DMS114 treated with DMSO at 0.1 percent for 48 hours (cell line): ENCODE results near the gene EDRF1.

Source experiments
- DNase-seq: peaks from one replicate; lab custom pipeline; 2025; ENCODE audit not compliant: unreplicated experiment; lab: John Stamatoyannopoulos, UW

EDRF1 gene

DNA sequence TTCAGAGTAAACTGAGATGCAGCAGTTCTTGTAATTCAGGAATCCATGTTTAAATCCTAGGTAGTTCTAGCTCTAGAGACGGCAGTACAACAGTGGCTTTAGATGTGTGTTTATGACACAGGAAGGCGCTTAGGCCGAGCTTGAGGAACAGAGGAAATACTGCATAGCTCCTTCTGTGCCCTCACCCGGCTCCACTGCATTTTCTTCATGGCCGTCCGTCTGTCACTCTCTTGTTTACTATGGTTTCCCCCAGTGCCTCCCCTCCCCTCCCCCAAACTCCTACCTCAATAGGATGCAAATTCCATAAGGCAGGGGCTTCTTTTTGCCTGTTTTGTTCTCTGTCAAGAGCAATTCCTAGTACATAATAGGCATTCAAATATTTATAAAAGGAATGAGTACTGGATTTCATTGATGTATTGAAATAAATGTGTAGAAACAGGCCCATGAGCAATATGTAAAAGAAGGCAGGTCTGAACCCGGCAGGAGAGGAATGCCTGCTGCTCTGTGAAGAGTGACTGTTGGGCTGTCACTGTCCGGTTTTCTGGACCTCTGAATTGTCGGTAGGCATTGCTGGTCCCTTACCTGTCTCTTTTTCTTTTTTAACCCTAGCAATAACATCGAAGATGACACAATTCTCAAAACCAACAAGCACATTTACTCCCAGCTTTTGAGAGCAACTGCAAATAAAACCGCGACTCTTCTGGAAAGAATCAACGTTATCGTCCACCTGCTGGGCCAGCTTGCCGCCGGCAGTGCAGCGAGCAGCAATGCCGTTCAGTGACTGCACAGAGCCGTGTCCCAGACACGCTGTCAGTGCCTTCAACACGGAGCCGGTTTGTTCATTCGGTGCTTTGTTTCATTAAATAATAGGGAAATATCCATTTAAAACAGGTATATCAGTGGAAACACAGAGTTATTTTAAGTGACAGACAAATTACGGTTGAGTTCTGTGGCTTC is 43.5 kb downstream of the EDRF1 start:
- no peak for DNase-seq

DNA sequence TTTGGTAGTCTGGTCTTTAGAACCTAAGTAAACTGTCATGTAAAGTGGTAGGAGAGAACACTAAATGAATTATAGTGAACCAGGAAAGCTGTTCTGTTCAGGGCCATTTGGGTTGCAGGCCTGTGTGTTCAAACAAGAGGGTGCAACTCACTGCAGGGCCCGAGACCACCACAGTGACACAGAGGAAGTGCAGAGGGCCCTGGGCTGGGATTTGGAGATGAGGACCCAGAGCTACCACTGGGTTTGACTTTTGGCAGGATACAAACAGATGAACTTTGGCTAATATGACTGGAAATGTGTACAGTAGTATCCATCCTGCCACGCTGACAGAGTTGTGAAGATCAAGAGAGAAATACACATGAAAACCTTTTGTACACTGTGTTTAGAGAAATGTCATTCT is 46.3 kb downstream of the EDRF1 start:
- DNase-seq, result no peak

DNA sequence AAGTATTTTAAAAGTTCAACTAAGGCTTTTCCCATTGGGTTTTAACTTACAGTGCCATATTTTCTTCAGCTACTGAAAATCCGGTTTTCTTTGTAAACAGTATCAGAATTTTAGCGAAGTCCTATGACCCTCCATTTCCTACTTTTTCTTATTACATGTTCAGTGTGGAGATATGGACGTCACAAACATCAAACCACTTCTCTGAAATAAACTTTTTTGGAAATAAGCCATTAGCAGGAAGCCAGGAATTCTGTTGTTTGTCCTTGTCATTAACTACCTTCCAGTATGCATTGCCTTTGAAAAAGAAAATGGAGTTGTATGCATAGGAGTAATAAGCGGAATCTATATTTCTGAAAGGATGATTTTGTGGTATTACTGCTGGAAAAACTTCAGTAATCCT is 47.0 kb downstream of the EDRF1 start:
- DNase-seq, result no peak

DNA sequence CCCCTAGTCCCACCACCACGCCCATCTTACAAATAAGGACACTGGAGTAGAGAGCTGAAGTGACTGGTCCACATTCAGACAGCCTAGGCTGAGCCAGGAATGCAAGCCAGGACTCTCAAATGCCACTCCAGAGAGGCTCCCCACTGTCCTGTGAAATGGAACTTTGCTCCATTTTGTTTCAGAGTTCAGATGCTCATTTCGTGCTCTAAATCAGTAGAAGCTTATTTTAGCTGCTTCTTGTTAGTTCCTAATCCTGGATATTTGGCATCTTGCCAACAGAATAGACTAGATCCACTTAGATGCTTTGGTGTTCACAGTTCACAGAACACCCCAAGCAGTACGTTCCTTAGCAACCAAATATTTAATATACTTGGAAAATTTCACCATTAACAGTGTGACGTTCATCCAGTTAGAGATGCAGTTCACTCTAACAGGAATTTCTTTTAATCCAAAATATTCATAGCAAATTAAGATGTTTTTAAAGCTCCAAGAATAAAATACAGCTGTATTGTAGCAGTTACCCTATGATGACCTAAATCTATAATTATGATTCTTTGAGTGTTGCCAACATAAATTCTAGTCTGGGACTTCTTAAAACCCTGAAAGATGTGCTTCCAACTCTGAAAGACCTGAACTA is 48.8 kb downstream of the EDRF1 start:
- no peak for DNase-seq

DNA sequence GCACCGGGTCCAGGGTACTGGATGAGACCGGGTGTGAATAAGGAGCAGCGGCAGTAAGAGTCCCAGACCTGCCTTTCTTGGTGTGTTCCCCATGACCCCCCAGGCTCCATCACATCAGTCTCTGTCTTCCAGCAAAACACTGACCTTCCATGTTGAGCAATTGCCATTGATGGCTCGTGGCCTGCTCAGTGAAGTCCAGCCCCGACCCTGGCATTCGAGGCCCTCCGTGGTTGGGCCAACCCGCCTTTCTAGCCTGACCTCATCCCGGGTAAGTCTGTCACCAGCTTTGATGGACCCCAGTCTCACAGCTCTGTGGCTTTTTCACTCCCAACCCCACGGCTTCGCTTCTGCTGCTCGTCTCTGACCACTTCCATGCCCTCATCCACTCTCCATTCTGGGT is 49.7 kb downstream of the EDRF1 start:
- no peak for DNase-seq

DNA sequence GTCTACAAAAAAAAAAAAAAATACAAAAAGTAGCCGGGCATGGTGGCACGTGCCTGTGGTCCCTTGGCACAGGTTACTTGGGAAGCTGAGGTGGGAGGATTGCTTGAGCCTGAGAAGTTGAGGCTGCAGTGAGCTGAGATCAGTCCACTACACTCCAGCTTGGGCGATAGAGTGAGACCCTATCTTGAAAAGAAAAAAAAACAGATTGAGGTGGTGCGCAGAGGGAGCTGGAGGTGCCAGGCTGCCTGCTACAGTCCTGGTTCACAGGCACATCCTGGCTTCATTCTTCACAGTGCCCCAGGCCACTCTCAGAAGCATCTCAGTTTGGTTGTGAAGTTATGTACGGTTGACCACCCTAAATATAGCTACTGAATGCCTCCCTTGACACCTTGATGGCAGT is 51.3 kb downstream of the EDRF1 start:
- DNase-seq, result no peak

DNA sequence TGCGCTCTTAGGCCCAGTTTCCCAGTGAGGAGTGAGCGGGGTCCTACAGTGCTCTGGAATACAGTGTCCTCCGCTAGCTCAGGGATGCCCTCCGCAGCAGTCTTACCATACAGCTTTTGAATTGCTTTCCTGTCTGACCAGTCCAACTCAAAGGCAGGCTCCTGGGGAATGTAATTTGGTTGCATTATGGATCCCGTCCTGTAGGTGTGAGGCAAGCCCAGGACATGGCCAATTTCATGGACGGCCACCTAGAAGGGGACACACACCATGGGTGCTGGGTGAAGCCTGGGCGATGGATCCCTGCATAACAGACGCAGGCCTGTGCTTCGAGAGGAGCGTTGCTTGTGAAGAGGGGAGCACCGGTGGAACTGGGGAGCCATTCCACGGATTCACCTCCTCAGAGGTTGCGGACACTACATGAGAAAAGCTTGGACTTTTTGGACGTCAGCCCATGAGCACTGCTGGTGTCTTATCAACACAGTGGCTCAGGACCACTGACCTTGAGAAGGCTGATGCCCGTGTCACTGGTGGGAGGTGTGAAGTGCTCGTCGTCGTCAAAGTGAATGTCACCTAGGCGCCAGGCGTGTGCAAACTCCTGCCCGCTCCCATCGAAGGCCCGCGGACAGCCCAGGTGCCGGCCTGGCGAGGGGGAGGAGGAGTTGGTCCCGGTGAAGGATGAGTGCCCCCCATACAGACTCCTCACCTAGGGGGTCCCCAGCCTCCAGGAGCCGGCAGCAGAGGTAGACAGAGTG is 52.8 kb downstream of the EDRF1 start:
- DNase-seq, result no peak

DNA sequence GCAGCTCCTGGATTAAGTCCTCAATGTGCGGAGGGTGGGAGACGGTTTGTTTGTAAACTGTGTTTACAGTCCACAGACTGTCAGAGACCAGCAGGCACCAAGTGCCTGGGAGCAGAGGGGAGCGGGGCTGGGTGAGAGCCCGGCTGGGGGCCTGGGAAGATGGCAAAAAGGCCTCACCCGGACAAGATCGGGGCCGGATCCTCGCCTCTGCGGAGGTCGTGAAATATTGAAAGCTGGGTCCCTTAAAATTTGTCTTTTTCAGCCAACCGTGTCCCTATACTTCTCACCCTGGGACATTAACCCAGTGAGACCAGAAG is 53.3 kb downstream of the EDRF1 start:
- DNase-seq, result no peak

DNA sequence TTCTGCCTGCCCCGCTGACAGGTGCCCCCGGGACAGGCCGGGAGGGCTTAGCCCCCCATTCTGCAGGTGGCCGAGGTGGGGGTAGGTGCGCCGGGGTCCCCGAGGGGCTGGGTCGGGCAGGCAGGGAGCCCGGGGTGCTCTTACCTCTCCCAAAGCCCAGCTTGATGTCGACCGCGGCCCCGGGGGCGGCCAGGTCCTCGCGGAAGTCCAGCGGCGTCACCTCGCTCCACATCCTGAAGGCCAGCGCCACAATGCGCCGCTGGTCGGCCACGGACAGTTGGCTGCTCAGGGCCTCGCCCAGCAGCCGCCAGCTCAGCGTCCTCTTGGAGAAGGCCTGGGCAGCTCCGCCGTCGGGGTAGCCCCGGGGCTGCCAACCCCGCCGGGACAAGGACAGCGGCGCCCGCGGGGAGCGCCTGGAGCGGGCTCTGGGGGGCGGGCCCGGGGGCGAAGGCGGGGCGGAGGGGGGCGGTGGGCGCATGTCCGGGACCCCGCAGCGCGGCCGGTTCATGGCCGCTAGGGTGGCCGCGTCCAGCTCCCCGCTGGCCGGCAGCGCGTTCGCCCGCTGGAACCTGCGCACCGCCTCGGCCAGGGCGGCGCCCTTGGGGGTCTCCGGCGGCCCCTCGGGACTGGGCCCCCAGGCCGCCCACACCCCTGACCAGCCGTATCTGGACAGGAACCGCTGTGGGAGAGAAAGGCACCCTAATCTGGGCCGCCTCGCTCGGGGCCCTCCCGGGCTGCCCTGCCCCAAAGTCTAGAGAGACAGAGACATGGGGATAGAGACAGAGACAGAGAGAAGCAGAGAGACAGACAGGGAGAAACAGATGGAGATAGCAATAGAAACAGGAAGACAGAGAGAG is 54.4 kb downstream of the EDRF1 start:
- no peak for DNase-seq

DNA sequence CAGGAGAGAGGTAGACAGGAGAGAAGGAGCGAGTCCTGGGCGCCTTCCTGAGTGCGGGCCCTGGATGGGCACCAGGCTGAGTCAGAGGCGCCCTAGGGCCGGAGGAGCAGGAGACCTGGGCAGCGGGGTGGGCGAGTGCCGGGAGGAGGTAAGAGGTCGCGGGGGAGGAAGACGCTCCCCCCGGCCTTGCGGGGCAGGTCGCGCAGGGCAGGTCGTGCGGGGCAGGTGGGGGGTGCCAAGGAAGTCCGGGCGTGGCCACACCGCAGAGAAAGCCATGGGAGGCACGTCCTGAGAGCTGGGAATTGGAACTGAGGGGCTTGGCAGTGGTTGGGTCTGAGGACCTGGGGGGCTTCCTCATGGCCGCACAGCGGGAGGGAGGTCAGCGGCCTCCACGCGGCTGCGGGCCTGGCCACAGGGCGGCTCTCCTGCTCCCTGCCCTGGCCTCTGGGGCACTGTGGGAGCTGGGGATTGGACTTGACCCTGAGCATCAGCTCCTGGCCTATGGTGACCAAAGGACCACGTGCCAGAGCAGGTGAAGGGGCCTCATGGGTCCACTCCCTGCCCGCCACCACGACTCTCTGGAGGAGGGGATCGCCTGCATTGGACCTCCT is 55.2 kb downstream of the EDRF1 start:
- DNase-seq, result no peak

DNA sequence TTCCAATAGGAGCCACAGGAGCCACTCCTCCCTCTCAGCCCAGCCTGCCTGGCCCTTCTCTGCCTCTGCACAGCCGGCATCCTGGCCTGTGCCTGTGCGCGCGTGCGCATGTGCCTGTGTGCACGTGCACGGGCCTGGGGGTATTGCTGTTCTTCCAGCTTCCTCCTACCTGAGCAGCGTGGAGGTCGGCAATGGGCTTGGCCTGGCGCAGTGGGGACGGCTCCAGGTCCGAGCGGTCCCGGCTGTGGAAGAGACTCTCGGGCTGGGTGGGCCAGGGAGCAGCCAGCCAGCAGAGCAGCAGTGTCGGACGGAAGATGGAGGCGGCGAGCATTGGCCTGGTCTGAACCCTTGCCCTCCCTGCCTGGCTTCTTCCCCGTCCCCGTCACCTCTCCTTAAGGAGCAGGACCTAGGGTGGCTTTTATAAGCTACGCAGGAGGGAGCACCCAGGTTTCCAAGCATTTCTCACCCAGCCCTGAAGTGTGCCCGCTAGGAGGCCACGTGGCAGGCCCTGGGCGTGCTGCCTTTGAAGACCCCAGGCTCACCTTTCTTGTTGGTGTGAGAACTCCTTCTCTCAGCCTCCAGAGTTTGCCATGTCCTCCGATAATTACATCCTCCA is 56.1 kb downstream of the EDRF1 start, which contains the start of gene MMP21:
MMP21 (minus strand) TSS at position 331 of the 616 bp plus-strand sequence; CDS start at position 331, 0 bp downstream.
- no peak for DNase-seq

DNA sequence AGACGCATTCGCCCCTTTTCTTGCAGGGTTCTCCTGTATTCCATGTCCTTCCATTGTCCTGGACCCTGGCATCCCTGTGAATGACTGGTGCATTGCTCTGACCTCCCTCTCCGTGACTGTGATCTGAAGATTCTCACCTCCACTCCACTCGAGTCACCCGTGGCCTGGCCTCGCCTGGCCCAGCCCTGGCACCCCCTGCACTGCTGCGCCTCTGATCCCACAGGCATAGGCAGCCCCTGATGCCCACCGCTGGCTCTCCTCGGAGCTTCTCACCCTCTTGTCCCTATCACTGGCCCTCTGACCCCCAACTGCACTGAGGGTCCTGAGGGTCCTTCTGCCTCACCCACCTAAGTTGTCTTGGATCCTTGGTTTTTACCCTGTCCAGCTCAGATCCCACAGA is 58.3 kb downstream of the EDRF1 start:
- no peak for DNase-seq

DNA sequence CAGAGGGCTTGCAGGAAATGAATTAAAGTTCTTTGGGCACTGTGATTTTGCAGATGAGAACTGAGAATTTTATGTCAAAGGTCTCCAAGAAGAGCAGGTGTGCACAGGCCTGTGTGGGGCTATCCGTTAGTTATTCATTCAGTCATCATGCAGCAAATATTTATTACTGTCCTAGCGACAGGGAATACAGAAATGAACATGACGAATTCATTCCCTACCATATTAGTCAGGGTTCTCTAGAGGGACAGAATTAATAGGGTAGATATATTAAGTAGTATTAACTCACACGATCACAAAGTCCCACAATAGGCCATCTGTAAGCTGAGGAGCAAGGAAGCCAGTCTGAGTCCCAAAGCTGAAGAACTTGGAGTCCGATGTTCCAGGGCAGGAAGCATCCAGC is 59.0 kb downstream of the EDRF1 start:
- DNase-seq, result no peak

DNA sequence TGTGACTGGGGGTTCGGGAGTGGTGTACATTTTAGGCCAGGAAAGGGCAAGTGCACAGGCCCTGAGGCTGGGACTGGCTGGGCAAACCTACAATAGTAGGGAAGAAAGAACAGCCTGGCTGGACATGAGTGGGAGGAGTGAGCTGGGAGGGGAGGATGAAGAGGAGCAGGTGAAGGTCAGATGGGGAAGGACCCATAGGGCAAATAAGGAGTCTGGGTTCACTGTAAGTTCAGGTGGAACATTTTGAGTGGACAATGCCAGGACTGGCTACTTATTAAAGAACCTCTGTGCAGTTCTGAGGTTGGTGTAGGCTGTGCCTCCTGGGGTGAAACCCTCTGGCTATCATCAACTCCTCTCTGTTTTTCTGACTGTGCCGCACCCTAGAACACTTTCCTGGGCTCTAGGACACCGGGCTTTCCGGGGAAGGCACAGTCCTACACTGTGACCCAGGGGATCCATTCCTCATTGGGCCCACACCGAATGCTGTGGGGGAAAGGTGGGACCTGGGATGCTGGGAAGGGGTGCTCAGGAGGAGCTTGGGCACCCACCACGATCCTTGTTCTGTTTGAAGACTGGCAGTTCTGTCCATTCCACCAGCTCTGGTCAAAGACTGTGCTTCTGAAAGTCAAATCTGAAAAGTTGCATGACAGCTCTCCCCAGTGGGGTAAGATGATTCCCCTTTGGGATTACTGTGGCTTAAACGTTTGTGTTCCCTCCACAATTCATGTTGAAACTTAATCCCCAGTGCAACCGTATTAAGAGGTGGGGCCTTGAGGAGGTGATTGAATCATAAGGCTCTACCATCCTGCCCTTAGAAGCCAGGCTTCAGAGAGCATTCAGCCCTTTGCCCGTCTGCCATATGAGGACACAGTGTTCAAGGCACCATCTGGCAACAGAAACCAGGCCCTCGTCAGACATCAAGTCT is 60.2 kb downstream of the EDRF1 start:
- no peak for DNase-seq

DNA sequence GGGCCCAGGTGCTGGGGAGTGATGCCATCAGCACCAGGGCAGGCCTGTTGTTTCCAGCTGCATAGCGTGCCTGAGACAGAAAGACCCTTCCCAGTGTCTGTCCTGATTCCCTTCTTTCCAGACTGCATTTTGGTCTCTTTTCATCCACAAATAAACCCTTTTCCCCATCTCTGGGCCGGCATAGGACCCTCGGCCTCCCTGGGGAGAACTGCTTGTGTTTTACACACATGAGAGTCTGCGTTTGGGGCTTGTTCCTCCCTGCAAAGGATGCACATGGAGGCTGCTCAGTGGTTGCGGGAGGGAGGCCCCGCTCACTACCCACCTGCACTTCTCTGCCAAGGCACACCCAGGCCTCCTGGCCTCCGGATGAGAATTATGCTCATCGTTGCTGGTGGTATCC is 61.9 kb downstream of the EDRF1 start:
- DNase-seq, result no peak

DNA sequence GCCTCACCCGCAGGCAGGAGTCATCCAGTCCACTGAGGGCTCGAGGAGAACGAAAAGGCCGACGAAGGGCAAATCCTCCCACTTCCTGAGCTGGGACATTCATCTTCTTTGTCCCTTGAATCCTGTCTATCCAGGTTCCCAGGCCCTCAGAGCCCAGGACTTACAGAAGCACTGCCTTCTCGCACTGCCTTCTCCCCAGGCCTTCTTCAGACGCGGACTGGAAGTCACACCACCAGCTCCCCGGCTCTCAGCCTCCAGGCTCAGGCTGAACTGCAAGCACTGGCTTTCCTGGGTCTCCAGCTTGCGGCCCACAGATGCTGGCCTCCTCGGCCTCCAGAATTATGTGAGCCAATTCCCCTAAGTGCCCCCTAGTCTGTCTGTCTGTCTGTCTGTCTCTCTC is 62.5 kb downstream of the EDRF1 start:
- DNase-seq, result no peak

DNA sequence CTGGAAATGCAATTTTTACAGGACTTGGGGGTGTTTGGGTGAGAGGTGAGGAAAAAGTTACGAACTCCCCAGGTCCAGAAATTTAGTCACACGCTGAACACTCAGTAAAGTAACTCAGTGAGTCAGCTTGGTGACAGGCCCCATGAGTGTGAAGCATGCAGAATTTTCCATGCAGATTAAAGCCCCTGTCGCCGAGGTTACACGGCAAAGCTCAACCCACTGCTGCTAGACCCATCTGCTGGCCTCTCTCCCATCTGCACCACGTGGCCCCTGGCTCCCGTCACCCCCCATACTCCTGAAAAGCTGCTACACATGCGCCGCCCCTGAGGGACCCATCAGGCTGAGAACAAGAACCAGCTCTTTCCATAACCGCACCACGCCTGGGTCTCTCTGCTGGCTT is 63.1 kb downstream of the EDRF1 start:
- no peak for DNase-seq

DNA sequence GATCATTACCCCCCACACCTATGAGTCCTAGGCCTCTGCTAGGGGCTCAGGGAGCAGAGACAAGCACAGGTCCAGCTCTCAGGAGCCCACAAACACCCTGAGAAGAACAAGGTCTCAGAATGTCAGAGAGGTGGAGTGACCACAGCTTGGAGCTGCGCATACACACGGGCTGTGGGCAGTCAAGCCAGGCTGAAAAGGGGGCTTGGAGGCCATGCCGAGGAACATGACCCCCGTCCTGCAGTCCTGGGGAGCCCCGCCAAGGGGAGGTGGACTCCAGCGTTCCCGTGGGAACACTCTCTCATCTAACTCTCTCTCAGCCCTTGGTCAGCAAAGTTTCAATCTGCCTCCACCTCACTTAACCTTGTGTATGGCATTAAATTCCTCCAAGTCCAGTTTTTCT is 63.9 kb downstream of the EDRF1 start:
- no peak for DNase-seq

DNA sequence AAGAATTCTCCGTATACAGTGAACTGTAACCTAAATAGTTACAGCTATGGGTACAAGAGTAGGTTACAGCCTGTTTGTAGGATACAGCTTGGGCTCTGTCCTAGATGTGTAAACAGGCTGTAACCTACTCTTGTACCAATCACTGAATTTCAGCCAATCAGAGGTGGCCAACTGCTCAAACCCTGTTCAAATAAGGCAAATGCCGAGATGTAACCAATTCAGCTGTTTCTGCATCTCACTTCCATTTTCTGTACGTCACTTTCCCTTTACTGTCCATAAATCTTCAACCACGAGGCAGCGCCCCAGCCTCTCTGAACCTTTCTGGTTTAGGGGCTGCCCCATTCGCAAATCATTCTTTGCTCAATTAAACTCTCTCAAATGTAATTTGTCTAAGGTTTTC is 64.4 kb downstream of the EDRF1 start:
- DNase-seq, result no peak
